ENCODE results near the gene SUPT20H.

Gene SUPT20H

DNA sequence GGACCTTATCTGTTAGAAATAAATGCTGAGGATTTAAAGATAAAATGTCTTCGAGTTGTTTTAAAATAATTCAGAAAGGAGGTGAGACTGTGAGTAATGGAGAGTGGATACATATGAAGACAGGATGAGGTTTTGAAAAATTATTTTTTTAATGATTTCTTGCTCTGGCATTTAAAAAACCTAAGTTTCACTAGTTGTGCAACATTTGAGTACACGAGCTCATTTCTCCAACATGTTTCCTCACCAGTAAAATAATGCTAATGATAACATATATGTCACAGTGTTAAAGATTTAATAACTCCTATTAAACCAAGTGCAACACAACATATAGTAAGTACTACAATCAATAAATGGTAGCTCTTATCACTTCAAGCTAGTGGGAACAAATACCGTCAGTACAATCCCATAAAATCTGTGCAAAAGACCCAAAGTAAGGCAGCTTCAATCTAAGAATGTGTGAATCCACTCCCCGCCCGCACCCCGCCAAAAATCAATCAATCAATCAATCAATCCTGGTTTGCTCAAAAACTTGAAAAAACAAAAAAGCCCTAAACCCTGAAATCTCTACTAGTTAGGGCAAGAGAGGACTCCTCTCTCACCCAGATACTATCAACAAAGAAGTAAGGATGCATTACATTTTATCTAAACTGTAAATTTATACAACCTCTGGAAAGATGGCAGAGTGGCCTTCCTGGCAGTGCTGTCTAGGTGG lies 61.6 kb downstream of the SUPT20H start:
- no peak for DNase-seq

- DNase-seq = no peak
These were observed 67.1 kb downstream of the SUPT20H start for GRCh38 chr13:36992362-36992761.

- DNase-seq = no peak
These were observed 72.8 kb downstream of the SUPT20H start for GRCh38 chr13:36986462-36987240.

DNA sequence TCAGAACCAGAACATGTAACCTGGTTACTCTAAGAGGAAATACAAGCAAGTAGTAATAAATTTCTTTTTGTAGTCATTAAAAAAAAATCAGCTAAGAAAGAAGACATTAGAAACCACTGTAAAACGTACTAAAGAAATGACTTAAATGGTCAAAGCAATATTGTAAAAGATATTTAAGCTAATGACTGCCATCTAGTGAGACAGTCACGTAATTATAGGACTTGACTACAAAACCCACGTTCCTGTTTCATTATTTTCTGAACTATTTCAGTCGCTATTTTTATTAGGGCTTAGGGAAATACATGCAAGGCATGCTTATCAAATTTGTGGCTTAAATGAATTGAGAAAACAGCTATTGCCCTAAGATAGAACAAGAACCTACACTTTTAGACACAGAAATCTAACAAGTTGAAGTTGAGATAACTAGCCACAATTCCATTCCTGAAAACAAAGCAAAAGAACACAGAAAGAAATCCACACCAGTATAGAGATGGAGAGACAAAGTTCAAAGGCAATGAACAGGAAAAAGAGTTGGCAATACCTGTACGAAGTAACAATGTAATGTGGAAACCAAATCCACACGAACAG lies 78.2 kb downstream of the SUPT20H start:
- no peak for DNase-seq

DNA sequence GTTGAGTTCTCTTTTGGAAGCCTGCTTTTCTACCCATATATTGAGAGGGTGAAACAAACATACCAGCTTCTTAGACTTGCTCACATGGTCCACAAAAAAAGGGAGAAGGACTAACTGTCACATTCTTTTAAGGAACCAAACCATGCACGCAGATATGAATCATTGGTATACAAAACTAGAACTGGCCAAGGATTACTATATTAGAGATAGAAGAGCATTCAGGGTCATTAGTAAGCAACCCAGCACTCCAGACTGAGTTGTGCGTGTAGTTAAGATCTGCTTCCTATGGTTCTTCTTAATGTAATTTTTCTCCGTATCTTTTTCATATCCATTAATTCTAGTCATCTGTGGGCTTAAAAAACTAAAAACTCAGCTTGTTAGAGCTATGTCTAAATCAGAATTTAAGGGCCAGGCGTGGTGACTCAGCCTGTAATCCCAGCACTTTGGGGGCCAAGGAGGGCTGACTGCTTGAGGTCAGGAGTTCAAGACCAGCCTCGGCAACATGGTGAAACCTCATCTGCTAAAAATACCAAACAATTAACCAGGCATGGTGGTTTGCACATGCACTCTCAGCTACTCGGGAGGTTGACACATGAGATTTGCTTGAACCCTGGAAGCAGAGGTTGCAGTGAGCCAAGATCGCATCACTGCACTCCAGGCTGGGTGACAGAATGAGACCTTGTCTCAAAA lies 80.0 kb downstream of the SUPT20H start:
- DNase-seq = no peak

DNA sequence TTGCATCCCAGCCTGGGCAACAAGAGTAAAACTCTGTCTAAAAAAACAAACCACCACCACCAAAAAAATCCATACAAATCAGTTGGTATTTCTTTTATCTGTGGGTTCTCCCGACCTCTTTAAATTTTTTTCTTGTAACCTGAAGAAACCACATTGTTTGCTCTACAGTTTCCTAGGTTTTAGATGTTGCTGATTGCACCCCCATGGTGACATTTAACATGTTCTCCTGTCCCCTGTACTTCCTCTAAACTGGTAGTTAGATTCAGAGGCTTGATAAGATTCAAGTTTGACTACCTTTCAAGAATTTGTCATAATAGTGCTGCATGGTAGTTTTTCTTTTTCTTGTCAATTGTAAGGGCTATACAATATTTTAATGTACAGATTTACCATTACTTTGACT lies 84.3 kb downstream of the SUPT20H start:
- no peak for DNase-seq

- DNase-seq = no peak
These were observed 85.7 kb downstream of the SUPT20H start for GRCh38 chr13:36973621-36974295.

GRCh38 chr13:36973009-36973408 lies 86.5 kb downstream of the SUPT20H start:
- DNase-seq = no peak

DNA sequence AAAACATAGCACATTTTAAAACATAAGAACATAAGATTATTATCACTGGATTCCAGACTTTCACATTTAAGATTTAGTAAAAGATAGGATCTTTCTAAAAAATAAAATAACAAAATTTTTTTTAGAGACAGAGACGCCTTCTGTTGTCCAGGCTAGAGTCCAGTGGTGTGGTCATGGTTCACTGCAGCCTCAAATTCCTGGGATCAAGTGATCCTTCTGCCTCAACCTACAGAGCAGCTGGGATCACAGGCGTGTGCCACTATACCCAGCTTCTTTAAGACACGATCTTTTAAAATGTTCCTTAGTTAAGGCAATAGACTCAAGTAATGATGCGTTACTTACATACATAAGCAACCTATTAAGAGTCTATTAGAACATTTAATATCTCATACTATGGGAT lies 93.1 kb downstream of the SUPT20H start:
- DNase-seq = no peak

DNA sequence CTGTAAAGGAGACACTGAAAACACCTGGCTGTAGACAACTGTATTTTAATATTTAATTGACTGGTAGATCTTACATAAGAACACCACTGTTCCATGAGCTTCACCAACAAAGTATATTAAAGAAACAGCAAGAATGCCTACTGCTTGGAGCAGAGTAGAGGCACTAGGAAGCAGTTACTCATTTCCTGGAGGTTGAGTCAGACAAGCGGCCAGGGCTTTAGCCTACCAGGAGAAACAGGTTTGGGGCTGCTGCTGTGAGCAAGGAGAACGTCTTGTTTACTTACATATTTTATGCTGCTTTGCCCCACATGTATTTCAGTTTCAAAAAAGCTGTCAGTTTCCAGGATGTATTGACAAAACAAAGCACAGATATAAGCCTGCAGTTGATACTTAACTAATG lies 93.7 kb downstream of the SUPT20H start:
- DNase-seq = peak; percentile 69

- no peak for DNase-seq
These were observed 99.9 kb downstream of the SUPT20H start for GRCh38 chr13:36959456-36960116.
